Thoracic aorta (tissue), 2 donors: ENCODE results near the gene DMRT1. TPM values are rescaled to one million over a fixed set of nuclear protein-coding genes. Genes with fewer than 3 reads are reported as not detected.
A peak's percentile ranks its signal among the peaks of the same experiment; 100 is the strongest.

Experiments
- ATAC-seq: fragments of 150-250 bp; one replicate; pipeline ENCODE4 v1.8.0; 2017; ENCODE audit warnings: low read depth; ENCODE audit not compliant: insufficient number of reproducible peaks, low FRiP score
- DNase-seq: peaks from one replicate; pipeline ENCODE4 v3.0.0-alpha.2; 2020; ENCODE audit warnings: low spot score
- H3K27ac ChIP-seq, 2 donors: fragments of 200-600 bp; sonication (generic); 1 replicate in 1 of 2; 2 replicates in 1 of 2; pipeline ENCODE4 v1.5.1; 2016; ENCODE audit warnings: mild to moderate bottlenecking in 2 of 2, moderate library complexity in 2 of 2
- H3K27me3 ChIP-seq: fragments of 200-600 bp; sonication (generic); replicated peaks from 2 replicates; pipeline ENCODE4 v1.6.0; 2016; ENCODE audit warnings: mild to moderate bottlenecking; ENCODE audit not compliant: insufficient read depth
- H3K36me3 ChIP-seq: fragments of 200-600 bp; sonication (generic); one replicate; pipeline ENCODE4 v1.5.1; 2016
- H3K4me1 ChIP-seq, 2 donors: fragments of 200-600 bp; sonication (generic); 1 replicate in 1 of 2; 2 replicates in 1 of 2; pipeline versions ENCODE4 v1.5.1 to v1.6.0; 2016; ENCODE audit warnings: low read depth in 2 of 2, mild to moderate bottlenecking in 1 of 2; ENCODE audit not compliant: control insufficient read depth in 1 of 2
- H3K4me3 ChIP-seq: fragments of 200-600 bp; sonication (generic); 2 replicates; pipeline ENCODE4 v1.5.1; 2016; ENCODE audit warnings: mild to moderate bottlenecking
- H3K9me3 ChIP-seq: fragments of 200-600 bp; sonication (generic); 2 replicates; pipeline ENCODE4 v1.5.1; 2016
- CTCF ChIP-seq: fragments of 200-600 bp; sonication (generic); IDR thresholded peaks from one replicate; pipeline ENCODE4 v1.5.1; 2019; ENCODE audit warnings: antibody characterized with exemption
- total RNA-seq, 2 donors: library from RNA; depleted of rRNA; stranded (reverse); fragments of >200 nt; gene quantifications; one replicate each; pipeline versions ENCODE4 v1.1.0 to v1.2.3, GENCODE V29; 2016

DMRT1 gene
- total RNA-seq, 2 donors from 2014 or later = not detected

- Histone ChIP-seq H3K27me3 (no peaks in the 10 kb centered on the region), H3K36me3 (no peaks in the 10 kb centered on the region), H3K4me1 (peaks cover 0 to 17% of the 10 kb centered on the region in 2 donors), H3K27ac (peak overlapping the region in 1 of 2 donors; percentile 41), H3K9me3 (no peaks in the 10 kb centered on the region), H3K4me3 (no peak overlapping the region)
- no peak for ATAC-seq
- DNase-seq = no peak
- no peak for TF ChIP-seq CTCF
Measured at GRCh38 chr9:800591-801150, 40.8 kb upstream of the DMRT1 start.

GRCh38 chr9:801399-802071 lies 40.0 kb upstream of the DMRT1 start:
- peak; percentile 27 for ATAC-seq
- peak overlapping the region; percentile 37 for H3K4me3 ChIP-seq
- H3K36me3 ChIP-seq = no peaks in the 10 kb centered on the region
- H3K27me3 ChIP-seq = no peaks in the 10 kb centered on the region
- peaks cover 0 to 17% of the 10 kb centered on the region in 2 donors for H3K4me1 ChIP-seq
- H3K9me3 ChIP-seq = no peaks in the 10 kb centered on the region
- DNase-seq = no peak
- peak overlapping the region in 1 of 2 donors; percentile 41 for H3K27ac ChIP-seq
- TF ChIP-seq CTCF = no peak

GRCh38 chr9:804026-804425 lies 37.5 kb upstream of the DMRT1 start:
- H3K36me3 ChIP-seq = no peaks in the 10 kb centered on the region
- DNase-seq (no peak), ATAC-seq (no peak)
- H3K27me3 ChIP-seq = no peaks in the 10 kb centered on the region
- no peak for TF ChIP-seq CTCF
- peaks cover 0 to 17% of the 10 kb centered on the region in 2 donors for H3K4me1 ChIP-seq
- no peaks in the 10 kb centered on the region for H3K9me3 ChIP-seq
- no peak overlapping the region for H3K4me3 ChIP-seq
- no peak overlapping the region for H3K27ac ChIP-seq

- no peak for TF ChIP-seq CTCF
- Histone ChIP-seq H3K4me3 (no peak overlapping the region), H3K4me1 (peaks cover 0 to 17% of the 10 kb centered on the region in 2 donors), H3K27me3 (no peaks in the 10 kb centered on the region), H3K27ac (no peak overlapping the region), H3K36me3 (no peaks in the 10 kb centered on the region), H3K9me3 (no peaks in the 10 kb centered on the region)
- ATAC-seq = no peak
- DNase-seq = no peak
Measured at GRCh38 chr9:805151-805550, 36.3 kb upstream of the DMRT1 start.

- ATAC-seq (no peak), DNase-seq (no peak)
- H3K4me1 ChIP-seq = peaks cover 0 to 10% of the 10 kb centered on the region in 2 donors
- no peaks in the 10 kb centered on the region for H3K9me3 ChIP-seq
- H3K36me3 ChIP-seq = no peaks in the 10 kb centered on the region
- H3K27me3 ChIP-seq = no peaks in the 10 kb centered on the region
- no peak overlapping the region for H3K27ac ChIP-seq
- no peak overlapping the region for H3K4me3 ChIP-seq
- peak; percentile 84 for TF ChIP-seq CTCF
Measured at GRCh38 chr9:806285-807156, 35.0 kb upstream of the DMRT1 start.
